HG03066 (cell line): ENCODE results near the gene PTRH1.

Experiments
- ATAC-seq: cut with Tn5 transposase; IDR thresholded peaks from one replicate; pipeline ENCODE4 v1.9.1; 2021; ENCODE audit warnings: low read depth; ENCODE audit not compliant: unreplicated experiment

The PTRH1 gene

DNA sequence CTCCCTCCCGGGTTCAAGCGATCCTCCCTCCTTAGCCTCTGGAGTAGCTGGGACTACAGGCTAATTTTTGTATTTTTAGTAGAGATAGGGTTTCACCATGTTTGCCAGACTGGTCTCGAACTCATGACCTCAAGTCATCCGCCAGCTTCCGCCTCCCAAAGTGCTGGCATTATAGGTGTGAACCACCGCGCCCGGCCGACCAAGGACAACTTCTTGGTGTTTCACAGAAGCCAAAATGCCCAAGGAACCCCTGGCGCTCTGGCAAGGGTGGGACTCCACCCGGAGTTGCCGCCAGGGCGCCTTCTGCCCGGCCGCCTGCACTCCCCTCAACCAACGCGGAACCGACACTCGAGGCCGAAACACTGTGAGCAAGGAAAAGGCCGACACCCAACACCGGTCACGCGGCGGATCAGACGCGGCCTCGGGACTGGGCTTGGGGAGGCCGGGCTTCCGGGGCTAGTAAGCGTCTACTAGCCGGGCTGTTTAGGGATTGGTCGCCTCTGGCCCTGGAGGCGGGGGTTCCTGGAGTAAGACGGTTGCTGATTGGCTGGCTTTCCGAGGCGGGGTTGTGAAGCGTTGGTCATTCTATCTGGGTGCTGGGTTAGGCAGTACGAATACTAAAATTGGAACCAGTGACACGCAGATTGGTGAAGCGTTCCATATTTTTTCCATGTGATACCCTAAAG, 16.3 kb downstream of the PTRH1 start:
- ATAC-seq: no peak

DNA sequence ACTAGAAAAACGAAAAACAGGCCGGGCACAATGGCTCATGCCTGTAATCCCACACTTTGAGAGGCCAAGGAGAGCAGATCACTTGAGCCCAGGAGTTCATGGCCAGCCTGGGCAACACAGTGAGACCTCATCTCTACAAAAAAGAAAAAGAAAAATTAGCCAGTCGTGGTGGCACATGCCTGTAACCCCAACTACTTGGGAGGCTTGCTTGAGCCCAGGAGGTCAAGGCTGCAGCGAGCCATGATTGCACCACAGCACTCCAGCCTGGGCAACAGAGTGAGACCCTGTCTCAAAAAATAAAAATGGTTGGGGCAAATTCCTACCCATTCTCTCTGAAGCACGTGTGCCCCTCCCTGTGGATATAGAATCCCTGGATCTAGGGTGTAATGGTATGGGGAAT, 17.1 kb downstream of the PTRH1 start:
- ATAC-seq: no peak

DNA sequence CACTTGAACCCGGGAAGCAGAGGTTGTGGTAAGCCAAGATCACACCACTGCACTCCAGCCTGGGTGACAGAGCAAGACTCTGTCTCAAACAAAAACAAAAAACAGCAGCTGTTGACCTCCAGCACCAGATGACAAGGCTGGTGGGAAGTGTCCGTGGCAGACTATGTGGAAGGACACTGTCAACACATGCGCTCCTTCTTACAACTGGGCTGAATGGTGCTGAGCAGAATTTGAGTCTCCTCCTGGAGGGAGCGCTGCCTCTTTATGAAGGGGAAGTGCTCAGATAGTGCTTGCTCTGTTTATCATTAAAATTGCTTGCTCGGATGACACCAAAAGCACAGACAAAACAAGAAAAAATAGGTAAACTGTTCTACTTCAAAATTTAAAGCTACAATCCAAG, 17.9 kb downstream of the PTRH1 start:
- ATAC-seq: no peak

DNA sequence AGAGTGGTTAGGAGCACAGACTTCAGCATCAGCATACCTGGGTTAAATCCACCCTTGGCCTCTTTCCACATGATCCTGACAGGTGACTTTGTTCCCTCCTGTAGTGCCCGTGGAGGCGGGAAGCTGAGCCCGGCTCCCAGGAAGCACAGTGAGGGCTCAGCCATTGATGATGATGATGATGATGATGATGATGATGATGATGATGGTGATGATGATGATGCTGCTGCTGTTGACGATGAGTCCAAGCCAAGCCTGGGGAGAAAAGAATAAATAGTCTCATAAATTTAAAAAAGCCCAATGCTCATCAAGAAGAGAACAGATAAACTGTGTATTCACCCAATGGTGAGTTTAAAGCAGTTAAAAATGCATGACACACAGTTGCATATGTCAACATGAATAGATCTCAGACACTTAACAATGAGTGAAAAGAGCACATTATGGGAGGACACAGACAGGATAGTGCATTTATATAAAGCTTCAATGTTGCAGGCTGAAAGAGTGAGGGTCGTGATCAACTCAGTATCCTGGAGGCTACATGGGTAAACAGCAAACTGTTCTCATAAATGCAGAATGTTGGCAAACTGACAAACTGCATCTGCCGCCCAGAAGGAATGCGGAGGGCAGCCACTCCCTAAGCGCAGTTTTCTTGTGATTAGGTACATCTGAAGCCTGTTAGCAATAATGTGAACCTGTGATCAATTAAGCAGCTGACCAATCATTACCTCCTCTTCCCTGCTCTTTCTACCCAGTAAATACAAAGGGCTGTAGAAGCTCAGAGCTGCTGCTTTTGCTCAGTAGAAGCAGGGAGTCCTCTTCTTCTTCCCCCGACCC, 20.4 kb downstream of the PTRH1 start:
- no peak for ATAC-seq

DNA sequence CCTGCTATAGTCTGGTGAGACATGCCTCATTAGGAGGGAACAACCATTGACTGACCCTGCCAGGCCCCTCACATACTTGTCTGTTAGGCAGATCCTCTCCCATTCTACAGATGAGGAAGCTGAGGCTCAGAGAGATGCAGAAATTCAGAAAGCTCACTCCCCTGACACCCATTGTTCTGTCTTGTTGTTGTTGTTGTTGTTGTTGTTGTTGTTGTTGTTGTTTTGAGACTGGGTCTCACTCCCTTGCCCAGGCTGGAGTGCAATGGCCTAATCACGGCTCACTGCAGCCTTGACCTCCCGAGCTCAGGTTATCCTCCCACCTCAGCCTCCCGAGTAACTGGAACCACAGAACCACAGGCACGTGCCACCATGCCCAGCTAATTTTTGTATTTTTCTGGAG, 21.8 kb downstream of the PTRH1 start:
- ATAC-seq: no peak

DNA sequence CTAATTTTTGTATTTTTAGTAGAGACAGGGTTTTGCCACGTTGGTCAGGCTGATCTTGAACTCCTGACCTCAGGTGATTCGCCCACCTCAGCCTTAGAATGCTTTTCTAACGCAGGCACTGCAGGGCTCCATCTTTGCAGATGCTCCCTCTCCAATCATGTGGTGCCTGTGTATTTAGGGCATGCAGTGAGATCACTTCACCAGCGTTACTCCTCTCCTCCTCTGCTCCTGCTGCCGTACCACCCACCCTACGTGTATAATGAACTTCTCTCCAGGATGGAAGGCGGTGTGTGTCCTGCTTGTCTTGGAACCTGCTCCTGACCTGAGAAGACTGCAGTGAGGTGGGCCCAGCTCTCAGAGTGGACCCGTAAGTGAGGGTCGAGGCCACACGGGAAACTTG, 22.3 kb downstream of the PTRH1 start:
- ATAC-seq: no peak

DNA sequence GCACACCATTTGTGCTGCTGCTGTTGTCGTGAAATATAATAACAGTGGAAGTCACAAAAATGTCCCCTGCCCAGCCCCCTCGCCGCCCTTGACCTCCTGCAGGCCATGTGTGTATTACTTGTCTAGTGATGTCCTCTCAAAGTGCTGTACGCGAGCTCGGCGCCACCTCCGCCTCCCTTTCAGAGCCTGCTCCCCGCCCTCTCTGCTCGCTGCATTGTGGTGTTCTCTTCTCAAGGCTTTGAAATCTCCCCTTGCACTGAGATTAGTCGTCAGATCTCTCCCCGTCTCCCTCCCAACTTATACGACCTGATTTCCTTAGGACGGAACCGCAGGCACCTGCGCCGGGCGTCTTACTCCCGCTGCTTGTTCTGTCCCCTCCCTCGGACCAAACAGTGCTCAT, 23.4 kb downstream of the PTRH1 start:
- no peak for ATAC-seq

DNA sequence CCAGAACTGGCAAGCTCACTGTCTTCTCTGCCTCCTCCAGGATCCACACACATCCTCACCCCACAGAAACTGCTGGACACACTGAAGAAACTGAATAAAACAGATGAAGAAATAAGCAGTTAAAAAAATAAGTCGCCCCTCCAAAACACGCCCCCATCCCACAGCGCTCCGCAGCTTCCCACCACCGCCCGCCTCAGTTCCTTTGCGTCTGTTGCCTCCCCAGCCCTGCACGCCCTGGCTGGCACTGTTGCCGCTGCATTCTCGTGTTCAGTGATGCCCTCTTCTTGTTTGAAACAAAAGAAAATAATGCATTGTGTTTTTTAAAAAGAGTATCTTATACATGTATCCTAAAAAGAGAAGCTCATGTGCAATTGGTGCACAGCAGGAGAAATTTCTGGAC, 24.7 kb downstream of the PTRH1 start:
- ATAC-seq: no peak

DNA sequence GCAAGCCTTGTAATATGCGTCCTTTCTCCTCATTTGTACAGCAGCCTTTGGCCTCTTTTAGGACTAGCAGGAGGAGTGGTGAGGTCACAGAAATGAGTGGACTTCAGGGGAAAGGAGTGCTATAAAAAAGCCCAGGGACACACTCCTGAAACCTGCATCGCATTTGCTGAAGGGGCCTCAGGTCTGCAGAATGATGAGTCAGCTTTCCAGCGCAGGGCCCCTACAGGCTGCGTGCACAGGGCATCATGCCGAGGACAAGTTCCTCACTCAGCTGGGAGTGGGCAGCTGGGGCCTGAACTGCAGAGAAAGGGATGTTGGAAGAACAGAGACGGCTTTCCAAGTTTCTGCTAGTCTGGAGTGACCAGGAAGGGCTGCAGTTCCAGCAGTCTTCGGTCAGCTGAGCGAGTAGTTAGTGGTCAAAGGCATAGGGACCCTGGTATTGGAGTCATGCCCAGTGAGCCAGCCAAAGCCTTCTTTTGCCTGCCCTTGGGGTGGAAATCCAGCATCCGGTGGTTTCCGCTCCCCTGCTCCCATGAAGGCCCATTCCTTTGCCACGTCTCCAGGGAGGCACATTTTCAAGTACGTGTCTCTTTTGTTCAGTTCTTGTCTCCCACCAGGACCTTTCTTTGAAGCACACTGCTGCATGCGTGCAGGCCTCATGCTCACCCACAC, 26.0 kb downstream of the PTRH1 start:
- no peak for ATAC-seq

DNA sequence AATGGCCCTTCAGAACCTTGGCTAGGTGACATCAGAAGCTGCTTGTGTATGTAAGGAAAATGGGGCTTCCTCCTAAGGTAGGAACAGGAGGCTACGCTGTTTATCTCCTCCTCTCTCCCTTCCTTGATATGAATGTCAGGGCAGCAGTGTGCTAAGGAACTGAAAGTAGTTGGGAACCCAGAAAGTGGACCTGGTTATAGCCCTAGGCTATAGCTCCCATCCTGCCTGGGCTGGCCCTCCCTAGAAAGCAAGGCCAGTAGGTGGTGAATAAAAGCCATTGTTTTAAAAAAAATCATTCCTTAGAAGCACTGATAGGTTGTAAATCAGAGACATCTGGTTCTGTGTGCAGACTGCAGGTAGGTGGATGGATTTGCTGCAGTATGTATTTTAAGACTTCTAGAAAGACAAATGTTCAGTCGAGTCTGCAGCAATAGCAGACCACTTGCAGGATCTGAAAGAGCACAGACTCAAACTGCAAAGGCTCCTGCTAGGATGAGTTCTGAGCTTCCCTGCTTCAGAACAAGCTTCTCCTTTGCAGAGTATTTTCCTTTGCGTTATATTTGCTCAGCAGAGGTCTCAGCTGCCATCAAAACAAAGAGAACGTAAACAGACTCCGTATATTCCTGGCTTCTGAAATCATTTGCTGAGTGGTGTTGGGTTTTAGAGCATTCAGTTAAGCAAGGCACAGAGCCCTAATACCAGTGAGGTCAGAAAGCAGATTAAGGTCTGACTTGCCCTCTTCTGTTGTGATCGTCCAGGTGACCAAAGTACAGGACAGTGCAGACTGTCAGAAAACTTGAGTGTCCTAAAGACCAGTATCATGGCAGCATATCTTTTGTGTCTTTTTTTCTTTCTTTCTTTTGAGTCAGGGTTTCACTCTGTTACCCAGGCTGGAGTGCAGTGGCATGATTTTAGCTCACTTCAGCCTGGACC, 28.7 kb downstream of the PTRH1 start:
- no peak for ATAC-seq

DNA sequence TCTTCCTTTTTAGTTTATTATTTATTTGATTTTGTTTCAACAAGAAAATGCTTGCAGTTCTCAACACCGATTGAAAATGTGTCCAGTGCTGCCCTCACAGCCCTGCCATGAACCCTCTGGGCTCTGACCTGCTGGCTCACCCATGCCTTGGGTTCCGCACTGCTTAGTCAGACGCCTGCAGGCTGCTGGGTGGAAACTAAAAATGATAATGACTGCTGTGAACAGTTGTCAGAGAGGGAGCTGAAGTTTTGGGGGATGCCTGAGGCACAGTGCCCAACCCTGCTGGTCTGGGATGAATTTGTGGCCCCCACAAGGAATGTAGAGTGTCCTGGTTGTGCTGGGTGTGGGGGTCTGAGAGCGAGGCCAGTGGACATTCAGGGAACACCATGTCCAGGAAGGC, 30.9 kb downstream of the PTRH1 start:
- no peak for ATAC-seq

DNA sequence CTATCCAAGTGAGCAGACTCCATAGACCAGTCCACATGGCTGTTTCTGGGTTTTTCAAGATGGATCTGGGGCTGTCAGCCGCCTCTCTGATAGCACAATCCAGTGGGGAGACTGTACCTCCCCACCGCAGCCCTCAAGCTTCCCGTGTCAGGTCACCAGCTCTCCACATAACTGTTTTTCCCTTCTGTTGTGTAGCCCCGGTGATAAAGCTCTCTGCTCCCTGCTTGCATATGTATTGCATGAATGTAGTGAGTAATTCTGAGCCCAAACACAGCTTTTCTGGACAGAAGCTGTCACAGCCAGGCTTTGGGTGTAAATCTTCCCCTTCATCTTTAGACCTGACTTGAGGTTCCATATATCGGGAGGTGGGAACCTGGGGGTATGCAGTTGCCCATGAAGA, 31.7 kb downstream of the PTRH1 start:
- ATAC-seq: no peak

DNA sequence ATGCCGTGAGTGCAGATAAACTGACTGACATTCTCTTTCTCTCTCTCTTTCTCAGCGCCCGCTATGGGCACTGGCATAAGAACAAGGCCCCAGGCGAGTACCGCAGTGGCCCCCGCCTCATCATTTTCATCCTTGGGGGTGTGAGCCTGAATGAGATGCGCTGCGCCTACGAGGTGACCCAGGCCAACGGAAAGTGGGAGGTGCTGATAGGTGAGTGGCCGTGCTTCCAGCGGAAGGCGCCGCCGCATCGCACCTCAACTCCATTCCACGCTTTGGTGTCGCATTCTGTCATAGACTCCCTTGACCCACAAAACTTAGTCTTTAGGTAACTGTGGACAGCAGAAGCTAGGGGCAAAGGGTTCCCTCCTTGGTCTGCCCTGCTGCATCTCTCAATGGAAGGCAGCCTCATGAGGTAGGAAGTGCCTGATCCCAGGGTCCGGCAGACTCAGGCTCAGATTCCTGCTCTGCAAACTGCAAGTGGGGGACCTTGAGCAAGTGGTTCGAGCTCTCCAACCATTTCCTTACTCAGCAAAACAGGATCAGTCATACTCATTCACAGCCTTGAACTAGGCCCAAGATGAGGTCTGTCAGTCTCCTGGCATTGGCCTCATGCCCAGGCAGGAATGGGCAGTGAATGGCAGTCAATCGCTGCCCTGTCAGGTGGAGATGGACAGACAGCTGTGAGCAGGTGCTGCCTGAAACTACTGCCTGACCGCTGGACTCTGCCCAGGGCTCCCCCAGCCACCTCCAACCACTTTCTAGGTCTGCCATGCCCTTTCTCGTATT, 32.9 kb downstream of the PTRH1 start:
- ATAC-seq: no peak

DNA sequence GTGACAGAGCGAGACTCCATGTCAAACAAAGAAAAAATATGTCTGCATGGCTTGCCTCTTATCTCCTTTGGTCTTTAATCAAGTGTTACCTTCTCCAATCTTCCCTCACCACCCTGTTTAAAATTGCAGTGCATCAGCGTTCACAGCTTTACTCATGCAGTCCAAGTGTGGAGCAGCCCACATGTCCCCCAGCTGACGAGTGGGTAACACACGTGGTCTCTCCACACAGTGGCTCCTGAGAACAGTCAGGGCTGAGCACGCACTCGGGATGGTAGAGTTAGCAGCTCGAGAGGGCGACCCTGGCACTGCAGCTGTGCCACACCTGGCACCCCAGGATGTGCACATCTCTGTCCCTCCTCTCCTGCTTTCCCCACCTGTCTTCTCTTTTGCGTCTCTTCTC, 34.6 kb downstream of the PTRH1 start:
- no peak for ATAC-seq

DNA sequence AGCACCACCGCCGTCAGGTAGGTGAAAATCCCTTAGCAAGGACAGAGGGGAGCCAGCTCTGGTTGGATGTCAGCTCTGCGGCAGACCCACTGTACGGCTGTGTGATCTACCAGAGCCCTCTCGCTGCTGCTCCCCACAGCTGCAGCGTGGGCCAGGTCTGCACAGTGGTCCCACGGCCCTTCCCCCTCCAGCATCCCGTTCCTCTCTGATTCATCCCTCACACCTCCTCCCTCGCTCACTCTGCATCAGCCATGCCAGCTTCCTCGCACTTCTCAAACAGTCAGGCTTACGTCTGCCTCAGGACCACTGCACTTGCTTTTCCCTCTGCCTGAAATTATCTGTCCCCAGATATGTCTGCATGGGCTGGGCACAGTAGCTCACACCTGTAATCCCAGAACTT, 35.2 kb downstream of the PTRH1 start:
- ATAC-seq: no peak

DNA sequence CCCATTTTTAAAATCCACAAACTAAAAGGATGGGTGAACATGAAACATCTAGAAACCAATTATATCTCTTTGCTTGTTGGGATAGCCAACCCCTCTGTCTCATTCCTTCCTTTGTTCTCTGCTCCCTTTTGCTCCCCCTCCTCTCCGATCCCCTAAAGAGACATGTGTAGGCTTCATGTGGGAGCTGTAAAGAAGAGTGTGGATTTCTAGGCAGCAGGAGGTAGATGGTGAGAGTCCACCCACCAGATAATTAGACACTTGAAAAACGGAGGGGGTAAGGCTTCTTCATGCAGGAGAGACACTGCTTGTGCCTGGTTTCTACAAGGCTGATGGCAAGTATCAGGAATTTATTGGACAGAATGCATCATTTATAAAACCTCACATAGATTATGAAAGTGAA, 36.0 kb downstream of the PTRH1 start:
- ATAC-seq: no peak

DNA sequence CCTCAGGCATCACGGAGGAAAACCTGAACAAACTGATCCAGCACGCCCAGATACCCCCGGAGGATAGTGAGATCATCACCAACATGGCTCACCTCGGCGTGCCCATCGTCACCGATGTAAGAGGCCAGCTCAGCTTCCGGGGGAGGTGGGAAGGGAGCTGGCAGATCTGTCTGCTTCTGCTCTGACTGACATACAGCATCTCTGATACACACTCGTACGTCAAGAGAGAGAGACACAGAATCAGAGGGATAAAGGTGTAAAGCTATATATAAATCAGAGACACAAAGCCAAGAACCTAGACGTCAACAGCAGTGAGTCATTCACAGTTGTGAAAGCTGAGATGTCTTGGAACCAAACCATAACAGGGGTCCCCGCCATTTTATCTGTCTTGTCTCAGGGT, 38.8 kb downstream of the PTRH1 start:
- no peak for ATAC-seq

DNA sequence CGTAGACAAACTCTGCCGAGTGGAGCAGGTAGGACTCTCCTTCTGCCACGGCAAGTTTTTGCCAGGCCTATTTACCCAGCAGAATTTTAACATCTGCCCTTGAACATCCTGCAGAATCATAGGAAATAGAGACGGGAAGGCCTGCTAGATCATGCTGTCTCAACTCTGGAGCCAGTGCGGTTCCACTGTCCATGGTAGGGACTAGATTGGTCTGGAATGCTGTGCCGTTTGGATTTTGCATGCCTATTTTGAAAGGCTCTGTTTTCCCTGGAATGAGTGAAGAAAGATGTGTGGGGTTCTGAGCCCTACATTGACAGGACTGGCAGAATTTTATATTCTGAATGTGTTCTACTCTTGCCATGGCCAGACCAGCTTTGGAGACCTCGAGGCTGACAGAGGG, 42.2 kb downstream of the PTRH1 start:
- ATAC-seq: no peak

DNA sequence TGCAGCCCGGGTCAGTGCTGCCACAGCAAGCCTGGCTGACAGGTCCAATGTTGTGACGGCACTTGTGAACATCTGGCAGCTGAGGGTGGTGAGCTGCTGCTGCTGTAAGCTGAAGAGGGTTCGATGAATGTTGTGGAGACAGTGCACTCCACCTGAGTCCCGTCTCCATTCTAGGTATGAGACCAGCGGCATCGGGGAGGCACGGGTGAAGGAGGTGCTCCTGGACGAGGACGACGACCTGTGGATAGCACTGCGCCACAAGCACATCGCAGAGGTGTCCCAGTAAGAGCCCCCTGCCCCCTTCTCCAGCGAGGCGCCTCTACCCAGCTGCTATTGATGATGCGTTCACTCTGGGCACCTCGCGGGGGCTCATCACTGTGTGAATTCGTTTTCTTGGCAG, 47.6 kb downstream of the PTRH1 start:
- no peak for ATAC-seq
